WTC11 (cell line): ENCODE measurements around the gene SLC25A21. TPM values are rescaled to one million over a fixed set of nuclear protein-coding genes. Genes with fewer than 3 reads are reported as not detected.

Experiments
- ATAC-seq: fragments of 200-7000 bp; cut with Tn5 transposase; 2 replicates; pipeline ENCODE4 v1.10.0; 2021; ENCODE audit warnings: mild to moderate bottlenecking, moderate library complexity
- CTCF ChIA-PET: fragments of 300-600 bp; sonication (Branson Sonifier 250); formaldehyde crosslinking; loops from one replicate; lab custom pipeline; 2021; ENCODE audit warnings: antibody characterized with exemption; lab: Charles Lee
- POLR2A ChIA-PET: fragments of 350-600 bp; sonication (Branson Sonifier 250); formaldehyde crosslinking; loops from one replicate; lab custom pipeline; 2021; ENCODE audit warnings: antibody characterized with exemption; lab: Charles Lee
- DNase-seq: peaks from one replicate; pipeline ENCODE4 v3.0.0; 2021; ENCODE audit warnings: low spot score
- H3K27ac Mint-ChIP-seq: 2 replicates; pipeline ENCODE4 v1.8.0; 2021; ENCODE audit warnings: mixed read lengths
- H3K27me3 Mint-ChIP-seq: 2 replicates; pipeline ENCODE4 v1.8.0; 2021; ENCODE audit warnings: low read depth, mild to moderate bottlenecking, moderate library complexity, mixed read lengths
- H3K36me3 Mint-ChIP-seq: 2 replicates; pipeline ENCODE4 v1.8.0; 2021; ENCODE audit warnings: mixed read lengths
- H3K4me1 Mint-ChIP-seq: 2 replicates; pipeline ENCODE4 v1.8.0; 2022; ENCODE audit warnings: mixed read lengths
- H3K4me3 Mint-ChIP-seq: 2 replicates; pipeline ENCODE4 v1.8.0; 2021; ENCODE audit warnings: mild to moderate bottlenecking, moderate library complexity, mixed read lengths
- H3K9me3 Mint-ChIP-seq: 2 replicates; pipeline ENCODE4 v1.8.0; 2021; ENCODE audit warnings: mixed read lengths
- CBFB ChIP-seq: sonication (generic); formaldehyde crosslinking; IDR thresholded peaks from 2 replicates; pipeline ENCODE4 v1.8.1; 2022; ENCODE audit warnings: mild to moderate bottlenecking, low read depth, missing genetic modification reagents
- E2F1 ChIP-seq: sonication (generic); formaldehyde crosslinking; IDR thresholded peaks from 2 replicates; pipeline ENCODE4 v1.8.0; 2022; ENCODE audit warnings: mild to moderate bottlenecking, missing genetic modification reagents
- ELF4 ChIP-seq: sonication (generic); formaldehyde crosslinking; IDR thresholded peaks from 2 replicates; pipeline ENCODE4 v1.8.1; 2022; ENCODE audit warnings: low read depth, mild to moderate bottlenecking, moderate library complexity, missing genetic modification reagents
- ETV6 ChIP-seq: sonication (generic); formaldehyde crosslinking; IDR thresholded peaks from 2 replicates; pipeline ENCODE4 v1.8.1; 2022; ENCODE audit warnings: mild to moderate bottlenecking, missing genetic modification reagents
- FOXK1 ChIP-seq: sonication (generic); formaldehyde crosslinking; IDR thresholded peaks from 2 replicates; pipeline ENCODE4 v1.8.0; 2022; ENCODE audit warnings: mild to moderate bottlenecking, moderate library complexity, missing genetic modification reagents
- GABPB1 ChIP-seq: sonication (generic); formaldehyde crosslinking; IDR thresholded peaks from 2 replicates; pipeline ENCODE4 v1.8.1; 2023; ENCODE audit warnings: mild to moderate bottlenecking, missing genetic modification reagents
- GTF2I ChIP-seq: fragments of 250-450 bp; sonication (Bioruptor Pico); conservative IDR thresholded peaks from 2 replicates; pipeline ENCODE4 v1.4.0; 2021; ENCODE audit warnings: mild to moderate bottlenecking
- HMGA2 ChIP-seq: fragments of 250-450 bp; sonication (Bioruptor Pico); IDR thresholded peaks from 2 replicates; pipeline ENCODE4 v1.4.0; 2021; ENCODE audit warnings: mild to moderate bottlenecking, moderate library complexity
- IRF1 ChIP-seq: sonication (generic); formaldehyde crosslinking; IDR thresholded peaks from 2 replicates; pipeline ENCODE4 v1.8.0; 2023; ENCODE audit warnings: missing genetic modification reagents
- IRF2 ChIP-seq: sonication (generic); formaldehyde crosslinking; IDR thresholded peaks from 2 replicates; pipeline ENCODE4 v1.8.0; 2022; ENCODE audit warnings: low read depth, missing genetic modification reagents, borderline replicate concordance
- NR3C1 ChIP-seq: sonication (generic); formaldehyde crosslinking; conservative IDR thresholded peaks from 2 replicates; pipeline ENCODE4 v1.8.1; 2023; ENCODE audit warnings: low read depth, mild to moderate bottlenecking, missing genetic modification reagents
- SMAD3 ChIP-seq: sonication (generic); formaldehyde crosslinking; IDR thresholded peaks from 2 replicates; pipeline ENCODE4 v1.8.0; 2022; ENCODE audit warnings: missing genetic modification reagents, mild to moderate bottlenecking, borderline replicate concordance
- STAT6 ChIP-seq: sonication (generic); formaldehyde crosslinking; conservative IDR thresholded peaks from 2 replicates; pipeline ENCODE4 v1.8.1; 2023; ENCODE audit warnings: mild to moderate bottlenecking, low read depth, missing genetic modification reagents, moderate library complexity
- TCF7 ChIP-seq: sonication (generic); formaldehyde crosslinking; IDR thresholded peaks from 2 replicates; pipeline ENCODE4 v1.8.0; 2022; ENCODE audit warnings: mild to moderate bottlenecking, low read depth, missing genetic modification reagents, moderate library complexity
- ZNF219 ChIP-seq: sonication (generic); formaldehyde crosslinking; IDR thresholded peaks from 2 replicates; pipeline ENCODE4 v1.8.0; 2023; ENCODE audit warnings: missing genetic modification reagents, mild to moderate bottlenecking, borderline replicate concordance
- ZNF263 ChIP-seq: sonication (generic); formaldehyde crosslinking; IDR thresholded peaks from 2 replicates; pipeline ENCODE4 v1.8.1; 2022; ENCODE audit warnings: low read depth, mild to moderate bottlenecking, moderate library complexity, missing genetic modification reagents
- total RNA-seq: library from RNA; stranded (reverse); gene quantifications from 3 replicates; pipeline ENCODE4 v1.2.3, GENCODE V29; 2021
- TF ChIP-seq, protein P1 (sequence below): sonication (generic); formaldehyde crosslinking; IDR thresholded peaks from 2 replicates; pipeline ENCODE4 v1.8.1; 2023; ENCODE audit warnings: mild to moderate bottlenecking, missing genetic modification reagents
- TF ChIP-seq, protein P2 (sequence below): fragments of 250-450 bp; sonication (Bioruptor Pico); IDR thresholded peaks from 2 replicates; pipeline ENCODE4 v1.9.0; 2021; ENCODE audit warnings: moderate library complexity, mild to moderate bottlenecking, inconsistent platforms, borderline replicate concordance
- TF ChIP-seq, protein P3 (sequence below): sonication (generic); formaldehyde crosslinking; IDR thresholded peaks from 2 replicates; pipeline ENCODE4 v1.8.1; 2023; ENCODE audit warnings: mild to moderate bottlenecking, moderate library complexity, missing genetic modification reagents
- TF ChIP-seq, protein P4 (sequence below): fragments of 250-450 bp; sonication (Bioruptor Pico); conservative IDR thresholded peaks from 2 replicates; pipeline ENCODE4 v1.9.0; 2021; ENCODE audit warnings: mild to moderate bottlenecking

SLC25A21 gene
- total RNA-seq, 1 experiment from 2014 or later, result 8.2 TPM

DNA sequence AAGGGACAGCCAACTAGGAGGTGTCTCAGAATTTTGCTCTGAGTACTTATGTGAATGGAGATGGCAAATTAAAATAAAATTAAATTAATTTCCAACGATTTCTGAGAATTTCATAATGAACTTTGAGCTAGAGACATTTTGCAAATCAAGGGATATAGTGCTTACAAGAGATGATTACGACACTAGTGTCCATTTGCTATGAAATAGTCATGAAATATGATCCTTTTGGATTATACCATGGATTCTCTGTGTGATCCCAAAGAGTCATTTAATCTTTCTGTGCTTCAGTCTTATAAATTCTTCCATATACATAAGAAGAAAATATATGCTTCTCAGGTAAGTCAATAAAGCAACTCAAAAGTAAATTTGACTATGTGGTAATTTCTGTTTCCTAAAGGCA, 240.6 kb downstream of the SLC25A21 start (continued):
- TF ChIP-seq, protein P1, sequence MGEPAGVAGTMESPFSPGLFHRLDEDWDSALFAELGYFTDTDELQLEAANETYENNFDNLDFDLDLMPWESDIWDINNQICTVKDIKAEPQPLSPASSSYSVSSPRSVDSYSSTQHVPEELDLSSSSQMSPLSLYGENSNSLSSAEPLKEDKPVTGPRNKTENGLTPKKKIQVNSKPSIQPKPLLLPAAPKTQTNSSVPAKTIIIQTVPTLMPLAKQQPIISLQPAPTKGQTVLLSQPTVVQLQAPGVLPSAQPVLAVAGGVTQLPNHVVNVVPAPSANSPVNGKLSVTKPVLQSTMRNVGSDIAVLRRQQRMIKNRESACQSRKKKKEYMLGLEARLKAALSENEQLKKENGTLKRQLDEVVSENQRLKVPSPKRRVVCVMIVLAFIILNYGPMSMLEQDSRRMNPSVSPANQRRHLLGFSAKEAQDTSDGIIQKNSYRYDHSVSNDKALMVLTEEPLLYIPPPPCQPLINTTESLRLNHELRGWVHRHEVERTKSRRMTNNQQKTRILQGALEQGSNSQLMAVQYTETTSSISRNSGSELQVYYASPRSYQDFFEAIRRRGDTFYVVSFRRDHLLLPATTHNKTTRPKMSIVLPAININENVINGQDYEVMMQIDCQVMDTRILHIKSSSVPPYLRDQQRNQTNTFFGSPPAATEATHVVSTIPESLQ (CRISPR knock-in tag), result no peak

DNA sequence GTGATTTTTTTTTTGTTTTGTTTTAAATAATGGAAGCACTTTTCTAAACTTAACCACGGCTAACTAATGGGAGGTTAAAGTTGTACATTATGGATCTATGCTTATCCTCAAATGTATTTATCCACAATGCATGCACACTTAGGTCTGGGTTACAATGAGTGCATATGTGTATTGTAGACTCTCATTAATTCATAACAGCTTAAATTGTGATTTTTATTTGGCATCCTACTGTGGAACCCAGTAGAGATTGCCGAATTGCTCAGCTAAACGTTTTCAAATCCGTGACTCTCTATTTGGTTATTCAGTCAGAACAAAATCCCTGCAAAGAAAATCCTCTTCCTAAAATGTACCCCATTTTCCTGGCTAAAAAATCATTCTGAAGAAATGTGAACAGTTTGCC, 244.0 kb downstream of the SLC25A21 start:
- no peak overlapping the region for H3K27ac Mint-ChIP-seq
- no peaks in the 10 kb centered on the region for H3K9me3 Mint-ChIP-seq
- no peak for TF ChIP-seq CBFB
- no peak for TF ChIP-seq GABPB1 (CRISPR knock-in tag)
- TF ChIP-seq NR3C1 (CRISPR knock-in tag), result no peak
- TF ChIP-seq E2F1, result no peak
- no peak for TF ChIP-seq ZNF263 (CRISPR knock-in tag)
- TF ChIP-seq GTF2I (CRISPR knock-in tag), result no peak
- TF ChIP-seq, protein P2, sequence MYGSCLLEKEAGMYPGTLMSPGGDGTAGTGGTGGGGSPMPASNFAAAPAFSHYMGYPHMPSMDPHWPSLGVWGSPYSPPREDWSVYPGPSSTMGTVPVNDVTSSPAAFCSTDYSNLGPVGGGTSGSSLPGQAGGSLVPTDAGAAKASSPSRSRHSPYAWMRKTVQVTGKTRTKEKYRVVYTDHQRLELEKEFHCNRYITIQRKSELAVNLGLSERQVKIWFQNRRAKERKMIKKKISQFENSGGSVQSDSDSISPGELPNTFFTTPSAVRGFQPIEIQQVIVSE (CRISPR knock-in tag), result no peak
- no peak for TF ChIP-seq IRF1
- no peak for TF ChIP-seq STAT6 (CRISPR knock-in tag)
- no peak overlapping the region for H3K4me3 Mint-ChIP-seq
- POLR2A ChIA-PET, result no interaction called here
- DNase-seq, result no peak
- peaks cover 4% of the 10 kb centered on the region for H3K4me1 Mint-ChIP-seq
- CTCF ChIA-PET, result interaction anchor here (1.0 kb wide), 1 partner anchor 14 kb away, joined by 3 read pairs; no protein-coding TSS in a partner anchor
- ATAC-seq, result no peak
- no peaks in the 10 kb centered on the region for H3K27me3 Mint-ChIP-seq
- no peaks in the 10 kb centered on the region for H3K36me3 Mint-ChIP-seq

DNA sequence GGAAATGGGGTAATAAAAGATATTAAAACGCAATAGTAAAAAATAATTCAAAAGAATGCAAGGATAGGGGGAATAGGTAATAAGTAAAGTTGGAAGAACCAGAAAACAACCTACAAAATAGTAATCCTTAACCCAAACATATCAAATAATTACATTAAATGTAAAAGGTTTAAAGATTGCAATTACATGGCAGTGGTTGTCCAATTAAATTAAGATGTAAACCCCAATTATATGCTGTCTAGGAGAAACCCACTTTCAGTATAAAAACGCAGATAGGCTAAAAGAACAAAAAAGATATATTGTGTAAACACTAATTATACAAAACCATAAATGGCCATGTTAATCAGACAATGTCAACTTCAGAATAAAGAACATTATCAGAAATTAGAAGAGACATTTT, 247.3 kb downstream of the SLC25A21 start:
- no peaks in the 10 kb centered on the region for H3K4me1 Mint-ChIP-seq
- H3K27me3 Mint-ChIP-seq, result no peaks in the 10 kb centered on the region
- no peak for ATAC-seq
- no peaks in the 10 kb centered on the region for H3K9me3 Mint-ChIP-seq
- H3K27ac Mint-ChIP-seq, result no peak overlapping the region
- H3K36me3 Mint-ChIP-seq, result no peaks in the 10 kb centered on the region
- ChIA-PET POLR2A (no interaction called here), CTCF (no interaction called here)
- DNase-seq, result no peak
- no peak overlapping the region for H3K4me3 Mint-ChIP-seq
- no peak for TF ChIP-seq ZNF219
- no peak for TF ChIP-seq FOXK1
- TF ChIP-seq TCF7 (CRISPR knock-in tag), result no peak
- TF ChIP-seq ETV6, result no peak
- no peak for TF ChIP-seq HMGA2 (CRISPR knock-in tag)
- TF ChIP-seq STAT6 (CRISPR knock-in tag), result no peak
- TF ChIP-seq, protein P3, sequence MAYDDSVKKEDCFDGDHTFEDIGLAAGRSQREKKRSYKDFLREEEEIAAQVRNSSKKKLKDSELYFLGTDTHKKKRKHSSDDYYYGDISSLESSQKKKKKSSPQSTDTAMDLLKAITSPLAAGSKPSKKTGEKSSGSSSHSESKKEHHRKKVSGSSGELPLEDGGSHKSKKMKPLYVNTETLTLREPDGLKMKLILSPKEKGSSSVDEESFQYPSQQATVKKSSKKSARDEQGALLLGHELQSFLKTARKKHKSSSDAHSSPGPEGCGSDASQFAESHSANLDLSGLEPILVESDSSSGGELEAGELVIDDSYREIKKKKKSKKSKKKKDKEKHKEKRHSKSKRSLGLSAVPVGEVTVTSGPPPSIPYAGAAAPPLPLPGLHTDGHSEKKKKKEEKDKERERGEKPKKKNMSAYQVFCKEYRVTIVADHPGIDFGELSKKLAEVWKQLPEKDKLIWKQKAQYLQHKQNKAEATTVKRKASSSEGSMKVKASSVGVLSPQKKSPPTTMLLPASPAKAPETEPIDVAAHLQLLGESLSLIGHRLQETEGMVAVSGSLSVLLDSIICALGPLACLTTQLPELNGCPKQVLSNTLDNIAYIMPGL (CRISPR knock-in tag), result no peak
- TF ChIP-seq ELF4 (CRISPR knock-in tag), result no peak
- TF ChIP-seq, protein P4, sequence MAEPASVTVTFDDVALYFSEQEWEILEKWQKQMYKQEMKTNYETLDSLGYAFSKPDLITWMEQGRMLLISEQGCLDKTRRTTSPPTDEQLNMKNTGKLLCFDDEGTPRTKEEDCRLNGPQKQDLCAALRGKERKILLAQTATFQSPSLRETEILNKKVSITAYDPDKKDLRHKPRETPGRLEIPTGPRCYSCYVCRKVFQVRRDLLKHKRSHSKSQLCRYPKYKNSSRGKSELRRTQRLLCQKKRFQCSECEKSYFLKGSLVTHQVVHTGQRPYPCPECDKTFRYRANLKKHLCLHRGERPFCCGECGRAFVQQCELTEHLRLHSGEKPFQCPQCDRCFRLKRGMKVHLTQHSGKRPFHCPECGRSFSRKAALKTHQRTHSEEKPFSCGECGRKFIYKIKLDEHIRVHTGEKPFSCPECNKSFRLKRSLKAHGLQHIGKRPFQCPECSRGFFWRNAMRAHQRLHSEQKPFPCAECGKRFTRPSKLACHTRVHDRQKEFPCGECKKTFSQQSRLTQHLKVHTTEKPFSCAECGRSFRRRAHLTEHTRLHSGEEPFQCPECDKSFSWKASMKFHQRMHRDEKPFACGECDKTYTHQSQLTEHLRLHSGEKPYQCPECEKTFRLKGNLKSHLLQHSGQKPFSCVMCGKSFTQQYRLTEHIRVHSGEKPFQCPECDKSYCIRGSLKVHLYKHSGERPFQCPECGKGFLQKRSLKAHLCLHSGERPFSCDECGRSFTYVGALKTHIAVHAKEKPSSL, result no peak
- no peak for TF ChIP-seq IRF2 (CRISPR knock-in tag)
- TF ChIP-seq SMAD3 (CRISPR knock-in tag), result no peak
